ENCODE data around the gene MFGE8.
A peak's percentile ranks its signal among the peaks of the same experiment; 100 is the strongest.

Gene MFGE8

DNA sequence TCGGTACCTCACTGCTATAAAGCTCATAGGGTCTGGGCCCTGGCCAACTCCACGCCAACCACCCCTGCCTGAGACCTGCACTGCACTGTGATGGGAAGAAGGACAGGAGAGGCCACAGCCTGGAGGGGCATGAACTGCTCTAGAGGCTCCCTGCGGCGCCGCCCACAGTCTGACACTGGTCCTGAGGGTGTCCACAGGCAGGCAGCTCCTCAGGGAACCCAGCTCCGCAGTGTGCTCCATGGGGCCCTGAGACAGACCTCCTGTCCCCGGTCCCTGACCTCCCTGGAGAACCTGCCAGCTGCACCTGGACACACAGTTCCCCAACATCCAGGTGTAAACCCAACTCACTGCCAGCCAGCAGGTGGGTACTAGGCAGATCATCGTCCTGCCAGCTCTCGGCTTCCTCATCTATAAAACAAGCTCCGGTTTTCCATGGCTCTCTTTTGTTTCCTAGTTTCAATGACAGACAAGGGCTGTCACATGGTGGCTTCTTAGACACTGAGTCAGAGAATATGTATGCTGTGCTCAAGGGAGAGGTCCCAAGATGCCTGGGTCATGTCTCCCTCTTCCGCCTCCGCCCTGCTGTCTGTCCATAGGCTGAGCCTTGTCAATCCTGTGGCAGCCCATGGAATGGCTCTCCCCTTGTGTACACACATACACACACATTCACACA, 12.7 kb downstream of the MFGE8 start:
- no peak for DNase-seq (ENCODE audit: low read depth in 3 of 3)

DNA sequence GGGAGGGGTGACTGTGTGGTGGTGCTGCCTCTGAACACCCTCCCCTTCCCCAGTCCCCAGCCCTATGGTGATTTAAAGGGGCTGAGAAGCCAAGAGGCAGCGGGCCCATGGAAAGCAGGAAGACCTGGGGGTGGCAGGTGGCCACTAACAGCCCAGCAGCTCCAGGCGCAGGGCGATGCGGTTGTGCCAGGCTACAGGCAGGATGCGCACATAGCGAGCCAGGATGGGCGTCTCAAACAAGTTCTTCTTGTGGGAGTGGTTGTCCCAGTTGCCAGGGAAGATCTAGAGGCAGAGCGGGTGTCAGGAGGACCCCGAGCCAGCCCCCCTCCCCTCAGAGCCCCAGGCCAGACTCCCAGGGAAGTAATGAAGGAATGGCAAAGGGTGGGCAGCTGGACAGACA, 13.9 kb downstream of the MFGE8 start:
- DNase-seq (ENCODE audit: low read depth in 3 of 3), result no peak

DNA sequence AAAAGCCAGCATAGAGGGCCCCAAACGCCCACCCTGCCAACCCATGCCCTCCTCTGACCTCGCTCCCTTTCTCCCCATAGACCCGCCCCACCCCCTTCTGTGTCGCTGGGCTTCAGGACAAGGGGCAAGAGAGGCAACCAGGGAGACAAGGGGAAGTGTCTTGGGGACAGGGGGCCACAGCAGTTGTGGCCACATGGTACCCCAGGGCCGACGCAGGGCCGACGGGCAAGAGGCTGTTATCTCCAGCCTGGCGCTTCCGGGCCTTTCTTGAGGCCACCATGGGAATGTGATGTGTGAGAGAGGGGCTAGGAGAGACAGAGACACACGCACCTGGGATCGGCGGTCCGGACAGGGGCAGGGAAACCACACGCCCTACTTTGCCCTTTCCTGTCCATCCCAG, 14.4 kb downstream of the MFGE8 start:
- DNase-seq (ENCODE audit: low read depth in 3 of 3), result no peak

DNA sequence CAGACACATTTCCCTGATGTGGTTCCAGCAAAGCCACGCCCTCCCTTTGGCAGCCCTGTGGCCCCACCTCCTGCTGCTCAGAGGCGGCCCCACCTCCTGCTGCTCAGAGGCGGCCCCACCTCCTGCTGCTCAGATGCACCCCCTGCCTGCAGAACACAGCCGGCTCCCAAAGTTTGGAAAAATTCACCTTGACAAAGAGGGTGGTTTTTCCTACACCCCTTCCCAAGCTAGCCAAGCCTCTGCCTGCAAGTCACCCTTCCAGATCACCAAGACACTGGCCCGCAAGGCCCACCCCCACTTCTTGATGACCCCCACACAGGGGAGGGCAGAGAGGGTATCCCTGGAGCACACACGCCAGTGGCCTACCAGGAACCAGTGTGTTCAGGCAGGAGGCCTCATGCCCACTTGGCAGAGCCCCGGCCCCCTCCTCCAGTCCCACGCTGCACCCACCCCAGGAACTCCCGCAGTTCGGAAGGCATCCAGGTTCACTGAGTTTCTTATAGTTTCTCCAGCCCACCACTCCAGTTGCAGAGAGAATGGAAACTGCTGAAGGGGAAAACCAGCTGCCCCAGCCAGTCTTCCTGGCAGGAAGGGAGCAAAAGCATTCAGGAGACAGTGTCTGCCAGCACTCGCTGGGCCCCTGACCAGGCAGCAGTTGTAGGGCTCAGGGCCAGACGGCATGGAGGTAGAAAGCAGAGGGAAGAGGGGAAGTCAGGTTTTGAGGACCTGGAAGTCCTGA, 15.6 kb downstream of the MFGE8 start:
- DNase-seq (ENCODE audit: low read depth in 3 of 3), result peak; percentile 62 to 85 (median 69)

DNA sequence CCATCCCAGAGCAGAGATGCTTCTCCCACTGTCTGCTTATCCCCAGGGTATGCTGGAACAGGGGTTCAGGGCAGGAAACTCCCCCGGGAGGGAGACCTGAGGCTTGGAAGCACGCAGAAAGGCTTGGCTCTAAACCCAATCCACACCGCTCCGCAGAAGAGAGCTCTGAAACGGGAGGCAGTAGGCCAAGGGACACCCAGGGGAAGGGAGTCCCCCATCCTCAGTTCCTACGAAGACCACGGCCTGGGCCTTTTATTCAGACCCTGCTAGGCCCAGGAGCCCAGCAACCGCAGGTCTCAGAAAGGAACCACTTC, 16.1 kb downstream of the MFGE8 start:
- no peak for DNase-seq (ENCODE audit: low read depth in 3 of 3)

DNA sequence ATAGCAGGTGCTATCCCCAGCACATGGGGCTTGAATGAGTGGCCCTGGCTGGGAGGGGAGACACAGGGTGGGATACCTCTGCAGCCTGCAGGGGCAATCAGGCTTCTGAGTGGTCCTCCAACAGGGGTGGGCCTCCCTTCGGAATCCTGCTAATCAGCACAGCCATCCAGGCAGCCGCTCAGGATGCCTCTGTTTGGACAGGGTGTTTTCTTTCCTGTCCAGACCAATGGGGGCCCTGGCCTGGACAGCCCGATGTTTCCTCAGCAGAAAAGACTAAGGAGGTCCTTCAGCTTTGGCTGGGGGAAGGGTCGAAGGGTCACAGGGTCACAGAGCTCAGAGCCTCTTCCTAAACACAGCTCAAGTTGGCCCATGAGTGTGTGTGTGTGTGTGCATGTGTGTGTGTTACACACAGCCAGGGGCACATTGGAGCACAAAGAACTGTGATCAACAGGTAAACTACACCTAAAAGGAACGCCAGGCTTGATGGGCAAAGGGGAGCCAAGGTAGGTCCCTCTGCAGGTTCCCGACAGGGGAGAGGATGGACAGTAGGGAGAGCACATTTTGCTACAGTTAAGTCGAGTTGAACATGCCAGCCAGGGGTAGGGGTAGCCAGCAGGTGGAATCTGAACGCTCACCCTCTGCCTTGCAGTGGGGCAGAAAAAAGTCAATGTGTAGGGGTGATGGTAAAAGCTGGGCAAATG, 16.7 kb downstream of the MFGE8 start:
- no peak for DNase-seq (ENCODE audit: low read depth in 3 of 3)

DNA sequence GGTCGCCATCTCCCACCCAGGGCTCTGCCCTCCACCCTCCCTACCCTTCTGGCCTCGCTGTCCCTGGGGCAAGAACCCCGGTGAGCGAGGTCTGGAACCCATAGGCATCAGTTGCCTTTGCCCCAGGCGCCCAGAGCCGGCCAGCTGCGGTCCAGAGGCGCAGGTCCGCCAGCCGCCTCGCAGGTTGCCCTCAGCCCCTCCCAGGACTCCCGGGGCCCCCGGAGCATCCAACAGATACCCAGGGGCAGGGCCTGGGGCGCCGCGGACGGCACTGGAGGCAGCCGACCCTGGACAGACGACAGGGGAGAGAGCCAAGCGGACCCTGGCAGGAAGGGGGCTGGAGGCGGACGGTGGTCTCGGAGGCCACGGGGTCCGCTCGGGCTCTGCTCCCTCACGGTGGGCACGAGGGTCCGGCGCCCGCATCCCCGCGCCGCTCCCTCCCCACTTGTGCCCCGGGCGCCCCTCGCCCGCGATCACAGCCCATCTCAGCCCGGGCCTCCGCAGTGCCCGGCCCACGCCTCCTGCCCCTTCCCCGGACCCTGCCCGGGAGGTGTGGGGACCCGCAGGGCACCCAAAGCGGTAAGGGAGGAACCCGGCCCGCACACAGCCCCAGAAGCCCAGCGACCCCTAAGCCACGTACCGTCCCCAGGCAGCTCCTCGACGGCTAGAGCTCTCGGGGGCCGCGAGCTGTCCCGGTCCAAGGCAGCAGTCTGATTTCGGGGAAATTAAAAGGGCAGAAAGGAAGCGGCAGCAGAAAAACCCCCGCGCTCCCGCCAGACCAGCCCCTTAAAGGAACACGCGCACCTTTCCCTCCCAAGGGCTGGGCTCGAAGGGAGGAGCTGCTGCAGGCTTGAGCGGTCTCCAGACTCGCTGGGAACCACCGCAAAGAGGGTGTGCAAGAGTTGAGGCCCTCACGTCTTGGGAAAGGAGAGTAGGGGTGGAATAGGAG, 18.1 kb downstream of the MFGE8 start, which contains the start of gene HAPLN3:
Gene HAPLN3 (minus strand): TSS at position 726 of the 949 bp plus-strand sequence. CDS start 8,246 bp downstream, outside the sequence.
- DNase-seq (ENCODE audit: low read depth in 3 of 3), result peak; percentile 39 to 70 (median 42)

DNA sequence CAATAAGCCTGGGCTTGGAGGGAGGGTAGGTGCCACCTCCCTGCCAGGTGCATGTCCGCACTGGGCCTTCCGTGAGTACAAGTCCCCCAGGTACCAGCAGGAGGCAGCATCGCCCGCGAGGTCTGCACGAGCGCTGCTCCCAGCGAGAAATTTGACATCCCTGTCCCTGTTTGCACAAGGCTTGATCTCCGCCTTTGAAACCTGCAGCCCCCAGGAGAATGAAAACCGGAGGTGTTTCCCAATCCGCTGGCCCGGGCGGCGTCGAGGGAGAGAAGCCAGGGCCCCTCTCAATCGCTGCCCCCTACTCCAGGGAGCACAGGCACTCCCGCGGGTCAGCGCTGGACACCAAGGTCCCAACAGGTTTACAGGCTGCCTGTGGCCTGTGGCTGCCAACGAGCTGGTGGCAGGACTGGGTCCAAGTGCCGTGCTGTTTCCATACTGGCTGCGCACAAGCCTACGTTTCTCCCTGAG, 18.8 kb downstream of the MFGE8 start:
- peak; percentile 71 to 85 (median 71) for DNase-seq (ENCODE audit: low read depth in 3 of 3)

DNA sequence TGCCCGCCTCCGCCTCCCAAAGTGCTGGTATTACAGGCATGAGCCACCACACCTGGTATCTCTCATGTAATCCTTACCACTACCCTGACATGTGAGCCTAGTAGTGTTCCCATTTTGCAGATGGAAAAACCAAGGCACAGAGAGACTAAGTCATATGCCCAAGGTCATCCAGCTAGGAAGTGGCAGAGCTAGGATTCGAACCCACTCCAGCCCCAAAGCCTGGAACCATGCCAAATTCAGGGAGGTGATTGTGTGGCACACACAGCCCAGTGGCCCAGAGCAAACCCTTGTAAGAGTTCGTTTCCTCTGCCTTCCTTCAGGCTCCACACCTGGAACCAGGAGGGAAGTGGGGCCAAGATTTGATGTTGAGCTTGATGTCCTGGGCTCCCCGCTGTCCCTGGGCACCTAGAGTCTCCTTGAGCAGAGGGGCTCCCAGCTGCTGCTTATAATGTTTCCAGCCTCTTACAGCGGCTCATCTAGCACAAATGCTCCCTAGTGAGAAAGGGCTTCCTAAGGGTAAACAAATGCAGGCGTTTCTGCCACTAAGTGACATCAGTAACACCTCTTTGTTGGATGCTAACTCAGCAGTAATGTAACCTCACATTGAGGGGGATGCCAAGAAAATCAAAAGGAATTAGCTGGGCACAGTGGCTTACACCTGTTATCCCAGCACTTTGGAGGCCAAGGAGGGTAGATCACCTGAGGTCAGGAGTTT, 21.5 kb downstream of the MFGE8 start:
- DNase-seq (ENCODE audit: low read depth in 3 of 3), result no peak

DNA sequence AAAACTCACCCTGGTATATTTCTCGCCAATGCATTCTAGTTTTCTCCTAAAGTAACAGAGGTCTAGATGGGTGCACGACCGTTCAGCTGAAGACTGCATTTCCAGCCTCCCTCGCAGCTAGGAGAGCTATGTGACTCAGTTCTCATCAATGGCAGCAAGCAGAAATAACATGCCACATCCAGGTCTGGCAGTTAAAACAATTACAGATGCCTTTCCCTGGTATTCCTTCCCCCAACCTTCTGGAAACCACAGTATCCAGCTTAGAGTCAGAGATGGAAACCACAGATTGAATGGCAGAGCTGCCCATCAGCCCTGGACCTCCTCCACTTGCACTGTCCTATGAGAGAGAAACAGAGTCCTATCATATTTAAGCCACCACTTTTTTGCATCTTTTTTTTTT, 22.7 kb downstream of the MFGE8 start:
- no peak for DNase-seq (ENCODE audit: low read depth in 3 of 3)

DNA sequence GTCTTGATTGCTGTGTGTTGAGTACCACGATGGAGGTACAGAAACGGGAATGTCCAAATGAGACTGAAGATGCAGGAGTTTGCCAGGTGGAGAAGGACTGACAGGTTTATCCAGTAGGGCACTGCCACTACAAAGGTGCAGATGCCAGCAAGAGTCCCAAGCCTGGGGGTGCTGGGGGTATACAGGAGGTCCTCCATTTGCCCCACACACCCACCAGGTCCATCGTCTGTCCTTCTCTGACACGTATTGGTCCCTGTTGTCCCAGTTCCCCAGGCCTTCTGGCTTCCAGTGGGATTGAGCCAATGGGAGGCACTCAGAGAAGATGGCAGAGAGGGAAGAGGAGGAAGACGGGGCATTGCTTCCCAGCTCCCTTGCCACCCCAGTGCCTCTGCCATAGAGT, 24.5 kb downstream of the MFGE8 start:
- DNase-seq (ENCODE audit: low read depth in 3 of 3), result no peak

DNA sequence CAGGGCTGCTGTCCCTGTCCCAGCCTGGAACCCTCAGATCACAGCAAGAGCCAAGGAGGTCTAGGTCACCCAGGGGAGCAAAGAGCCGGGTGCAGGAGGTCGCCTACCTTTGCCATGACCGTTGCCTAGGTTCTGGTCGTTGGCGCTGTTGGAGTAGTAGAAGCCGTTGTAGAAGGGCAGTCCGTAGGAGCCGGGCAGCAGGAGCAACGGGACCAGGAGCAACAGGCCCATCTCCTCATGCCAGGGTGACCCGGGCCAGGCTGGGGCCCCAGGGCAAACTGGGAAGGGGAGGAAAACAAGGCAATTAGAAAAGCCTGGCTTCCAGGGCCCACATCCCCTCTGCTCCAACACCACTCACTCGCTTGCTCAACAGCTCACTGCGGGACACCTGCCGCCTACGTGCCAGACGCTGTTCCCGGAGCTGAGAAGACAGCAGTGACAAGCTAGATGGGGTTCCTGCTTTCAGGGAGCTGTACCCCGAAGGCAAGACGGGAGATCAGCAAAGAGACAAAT, 26.1 kb downstream of the MFGE8 start:
- no peak for DNase-seq (ENCODE audit: low read depth in 3 of 3)

DNA sequence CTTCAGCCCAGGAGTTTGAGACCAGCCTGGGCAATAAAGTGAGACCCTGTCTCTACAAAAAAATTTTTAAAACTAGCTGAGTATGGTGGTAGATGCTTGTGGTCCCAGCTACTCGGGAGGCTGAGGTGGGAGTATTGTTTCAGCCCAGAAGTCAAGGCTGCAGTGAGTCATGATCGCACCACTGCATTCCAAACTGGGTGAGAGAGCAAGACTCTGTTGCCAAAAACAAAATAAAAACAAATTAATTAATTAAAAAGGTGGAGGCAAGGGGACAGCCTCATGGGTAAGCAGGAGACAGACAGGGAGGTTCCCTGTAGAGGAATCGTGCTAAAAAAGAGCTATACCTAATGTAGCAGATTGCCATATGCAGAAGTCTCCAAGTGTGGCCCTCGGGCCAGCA, 30.4 kb downstream of the MFGE8 start:
- DNase-seq (ENCODE audit: low read depth in 3 of 3), result no peak

DNA sequence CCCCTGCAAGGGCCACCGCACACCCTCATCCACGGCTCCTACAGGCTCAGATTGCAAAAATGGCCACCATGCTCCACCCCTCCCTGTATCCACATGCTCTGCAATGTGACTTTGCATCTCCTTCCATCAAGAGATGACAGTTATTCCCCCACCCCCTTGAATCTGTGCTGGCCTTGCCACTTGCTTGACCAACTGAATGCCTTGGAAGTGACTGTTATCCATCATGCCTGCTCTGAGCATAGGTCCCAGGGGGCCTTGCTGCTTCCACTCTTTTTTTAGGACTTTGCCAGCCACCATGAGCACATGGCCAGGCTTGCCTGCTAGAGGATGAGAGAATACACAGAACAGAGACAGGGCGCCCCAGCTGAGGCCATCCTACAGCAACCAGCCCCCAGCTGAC, 31.4 kb downstream of the MFGE8 start:
- no peak for DNase-seq (ENCODE audit: low read depth in 3 of 3)

DNA sequence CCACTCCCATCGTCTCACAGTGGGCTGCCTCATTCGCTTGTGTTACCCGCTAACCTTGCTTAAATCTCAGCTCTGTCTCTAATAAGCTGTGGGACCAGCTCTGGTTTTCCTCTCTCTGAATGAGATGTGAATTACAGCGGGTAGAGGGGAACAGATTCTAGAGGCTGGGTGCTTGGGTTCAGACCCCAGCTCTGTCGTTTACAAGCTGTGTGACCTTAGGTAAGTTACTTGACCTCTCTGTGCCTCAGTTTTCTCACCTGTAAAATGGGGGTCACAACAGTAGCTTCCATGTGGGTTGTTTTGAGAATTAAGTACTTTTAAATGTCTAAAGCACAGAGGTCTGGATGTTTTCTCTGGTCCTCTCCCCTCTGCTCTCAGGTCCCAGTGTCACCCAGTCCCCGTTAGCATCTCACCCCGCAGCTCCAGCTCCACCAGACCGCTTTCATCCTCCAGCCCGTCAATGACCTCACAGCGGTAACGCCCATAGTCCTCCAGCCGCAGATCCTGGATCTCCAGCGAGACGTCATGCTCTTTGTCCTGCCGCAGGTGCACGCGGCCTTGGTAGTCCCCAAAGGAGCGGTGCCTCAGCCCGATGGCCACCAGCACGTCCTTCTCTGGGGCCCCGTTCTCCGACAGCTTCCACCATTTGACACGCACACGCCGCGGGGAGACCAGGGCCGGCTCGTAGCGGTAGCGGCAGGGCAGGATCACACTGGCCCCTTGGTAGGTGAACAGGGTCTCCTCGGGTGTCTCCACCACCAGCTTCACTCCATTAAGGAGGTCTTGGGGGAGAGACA, 32.0 kb downstream of the MFGE8 start:
- no peak for DNase-seq (ENCODE audit: low read depth in 3 of 3)

DNA sequence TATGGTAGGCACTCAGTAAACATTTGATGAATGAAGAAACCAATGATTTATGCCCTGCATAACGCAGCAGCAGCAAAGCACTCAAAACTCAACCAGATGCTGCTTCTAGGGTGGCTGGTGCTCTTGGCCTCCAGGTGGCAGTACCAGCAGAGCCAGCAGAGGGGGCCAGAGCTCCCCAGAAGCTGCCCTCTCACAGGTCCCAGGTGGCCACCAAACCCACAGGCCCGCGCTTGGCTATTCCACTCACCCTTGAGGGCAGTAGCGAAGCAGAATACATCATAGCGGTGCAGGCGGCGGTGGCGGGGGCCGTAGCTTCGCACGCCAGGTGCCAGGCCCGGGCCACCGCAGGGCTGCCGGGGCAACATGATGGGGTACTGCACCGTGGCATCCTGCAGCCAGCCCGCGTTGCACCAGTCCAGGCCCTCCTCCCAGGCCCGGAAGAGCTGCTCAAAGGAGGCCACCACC, 34.4 kb downstream of the MFGE8 start:
- peak in 1 of 3 experiments; percentile 33 for DNase-seq (ENCODE audit: low read depth in 3 of 3)

DNA sequence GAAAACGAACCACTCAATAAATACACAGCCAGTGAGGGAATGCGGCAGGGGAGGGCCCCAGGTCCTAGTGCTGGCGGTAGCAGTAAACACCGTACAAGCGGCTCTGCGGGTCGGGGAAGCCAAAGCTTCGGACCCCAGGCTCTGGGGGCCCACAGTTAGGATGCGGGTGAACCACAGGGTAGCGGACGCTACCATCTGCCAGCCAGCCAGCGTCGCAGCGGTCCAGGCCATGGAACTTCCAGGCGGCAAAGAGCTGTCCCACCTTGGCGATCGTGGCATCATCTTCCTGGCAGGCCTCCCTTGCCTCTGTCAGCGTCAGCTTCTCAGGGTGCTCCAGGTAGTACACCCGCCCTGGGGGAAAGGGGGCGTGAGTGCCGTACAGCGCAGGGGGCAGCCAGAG, 35.3 kb downstream of the MFGE8 start:
- no peak for DNase-seq (ENCODE audit: low read depth in 3 of 3)

DNA sequence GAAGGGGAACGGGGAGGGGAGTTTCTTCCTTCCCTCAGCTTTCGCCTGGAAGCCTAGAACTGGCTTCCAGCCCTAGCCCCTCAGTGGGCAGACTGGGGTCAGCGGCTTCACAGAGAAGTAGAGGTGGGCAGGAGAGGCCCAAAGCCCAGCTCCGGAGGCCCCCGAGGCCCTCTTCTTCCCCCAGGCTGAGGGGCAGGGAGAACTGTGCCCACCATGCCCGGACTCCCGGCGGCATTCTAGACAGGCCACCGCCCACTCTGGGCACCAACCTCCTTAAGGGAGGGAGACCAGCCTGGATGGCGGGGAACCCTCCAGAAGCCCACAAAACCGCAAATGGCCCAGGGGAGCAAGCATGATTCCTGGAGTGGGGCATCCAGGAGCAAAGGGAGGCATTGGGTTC, 35.8 kb downstream of the MFGE8 start:
- DNase-seq (ENCODE audit: low read depth in 3 of 3), result no peak

DNA sequence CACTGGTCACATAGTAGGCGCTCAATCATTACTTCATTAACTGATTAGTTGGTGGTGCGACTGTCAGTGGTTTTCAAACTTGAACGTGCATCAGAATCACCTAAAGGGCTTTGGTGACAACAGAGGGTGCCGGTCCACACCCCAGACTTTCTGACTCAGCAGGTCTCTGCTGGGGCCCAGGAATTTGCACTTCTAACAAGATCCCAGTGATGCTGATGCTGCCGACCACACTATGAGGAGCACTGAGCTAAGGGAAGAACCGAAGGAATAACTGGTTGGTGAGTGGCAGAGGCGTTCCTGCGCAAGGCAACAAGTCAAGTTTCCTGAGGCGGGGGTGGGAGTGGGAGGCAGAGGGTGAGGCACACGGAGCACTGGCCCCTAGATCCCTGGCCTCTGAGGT, 36.6 kb downstream of the MFGE8 start:
- DNase-seq (ENCODE audit: low read depth in 3 of 3), result no peak

DNA sequence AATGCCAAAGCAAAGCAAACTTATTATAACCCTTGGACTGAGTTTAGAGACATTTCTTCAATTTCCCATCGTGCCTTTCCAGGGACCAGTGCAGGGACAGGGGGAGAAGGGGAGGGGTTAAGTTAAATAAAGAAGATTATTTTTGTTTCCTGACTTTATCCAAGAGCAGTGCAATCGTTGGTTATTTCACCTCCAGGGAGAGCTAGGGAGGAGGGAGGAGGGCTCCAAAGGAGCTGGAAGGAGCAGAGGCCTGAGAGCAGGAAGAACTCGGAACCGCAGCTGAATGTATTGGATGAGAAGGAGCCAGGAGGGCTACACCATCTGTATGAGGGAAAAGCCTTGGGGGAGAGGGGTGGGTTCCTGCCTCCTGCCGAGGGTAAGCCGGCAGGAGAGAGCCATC, 38.5 kb downstream of the MFGE8 start:
- DNase-seq (ENCODE audit: low read depth in 3 of 3), result no peak
